ENCODE results near the gene ARGLU1. TPM values are rescaled to one million over a fixed set of nuclear protein-coding genes. Genes with fewer than 3 reads are reported as not detected.
A peak's percentile ranks its signal among the peaks of the same experiment; 100 is the strongest.

Gene ARGLU1
- total RNA-seq (100 to 1,000 TPM; 148 to 164 TPM), polyA plus RNA-seq (ENCODE audit: insufficient read depth, low read depth, low replicate concordance) (67.6 TPM)
- long read RNA-seq, donor 1, full-length matches to known transcripts = 54 of 205 reads
- long read RNA-seq, donor 1, partial matches to known transcripts = 151 of 205 reads
- long read RNA-seq, donor 1, other reads (novel, unspliced or antisense) = 0 of 205 reads
- long read RNA-seq, donor 2, full-length matches to known transcripts = 16 of 196 reads
- long read RNA-seq, donor 2, partial matches to known transcripts = 180 of 196 reads
- long read RNA-seq, donor 2, other reads (novel, unspliced or antisense) = 0 of 196 reads

- intact Hi-C loops (cut with DNase I; ENCODE audit: low total_unique reads) = no loop called here
- Histone ChIP-seq H3K27ac (peak within 1 kb of the TSS; percentile 98 to 99), H3K4me1 (peaks cover 37% of the 10 kb centered on the region), H3K27me3 (no peaks in the 10 kb centered on the region), H3K4me3 (peak within 1 kb of the TSS; percentile 86 to 99), H3K9me3 (no peaks in the 10 kb centered on the region), H3K36me3 (ENCODE audit: low read depth, missing control alignments) (no peaks in the 10 kb centered on the region)
- WGBS, 2 donors = 1% methylated on average over 84 of the region's 108 CpGs
- TF ChIP-seq POLR2A (IDR thresholded peaks at IDR 0.05) (peak; percentile 93), CTCF (IDR thresholded peaks at IDR 0.05) (no peak)
- peak; percentile 94 for DNase-seq
Observed at GRCh38 chr13:106567474-106568298, at the start of gene ARGLU1. Gene ARGLU1 (minus strand): TSS chr13:106568137. CDS start chr13:106567919, 218 bp downstream.

GRCh38 chr13:106617561-106617960 lies 49.6 kb upstream of the ARGLU1 start:
- Histone ChIP-seq H3K27ac (no peak overlapping the region), H3K4me1 (peaks cover under 1% of the 10 kb centered on the region), H3K4me3 (no peak overlapping the region), H3K27me3 (no peaks in the 10 kb centered on the region), H3K9me3 (no peaks in the 10 kb centered on the region), H3K36me3 (ENCODE audit: low read depth, missing control alignments) (no peaks in the 10 kb centered on the region)
- DNase-seq = no peak
- 92 to 93% methylated on average over 3 of the region's 3 CpGs for WGBS, 2 donors
- TF ChIP-seq POLR2A (IDR thresholded peaks at IDR 0.05) (no peak), CTCF (IDR thresholded peaks at IDR 0.05) (no peak)
- intact Hi-C loops (cut with DNase I; ENCODE audit: low total_unique reads) = no loop called here

GRCh38 chr13:106616729-106617128 lies 48.8 kb upstream of the ARGLU1 start:
- 89 to 92% methylated on average over 3 of the region's 3 CpGs for WGBS, 2 donors
- intact Hi-C loops (cut with DNase I; ENCODE audit: low total_unique reads) = no loop called here
- H3K4me1 ChIP-seq = peaks cover 5% of the 10 kb centered on the region
- no peaks in the 10 kb centered on the region for H3K27me3 ChIP-seq
- no peaks in the 10 kb centered on the region for H3K9me3 ChIP-seq
- no peak for TF ChIP-seq CTCF (IDR thresholded peaks at IDR 0.05)
- TF ChIP-seq POLR2A (IDR thresholded peaks at IDR 0.05) = no peak
- H3K27ac ChIP-seq = no peak overlapping the region
- no peak overlapping the region for H3K4me3 ChIP-seq
- no peak for DNase-seq
- H3K36me3 ChIP-seq (ENCODE audit: low read depth, missing control alignments) = no peaks in the 10 kb centered on the region

GRCh38 chr13:106614874-106615273 lies 46.9 kb upstream of the ARGLU1 start:
- WGBS, 2 donors = 88 to 91% methylated on average over 4 of the region's 4 CpGs
- no peak for DNase-seq
- Histone ChIP-seq H3K27me3 (no peaks in the 10 kb centered on the region), H3K9me3 (no peaks in the 10 kb centered on the region), H3K27ac (no peak overlapping the region), H3K4me1 (peaks cover 5% of the 10 kb centered on the region), H3K4me3 (no peak overlapping the region), H3K36me3 (ENCODE audit: low read depth, missing control alignments) (no peaks in the 10 kb centered on the region)
- intact Hi-C loops (cut with DNase I; ENCODE audit: low total_unique reads) = no loop called here
- TF ChIP-seq POLR2A (IDR thresholded peaks at IDR 0.05) (no peak), CTCF (IDR thresholded peaks at IDR 0.05) (no peak)
